Measurements from ENCODE around the gene TBC1D4.

The TBC1D4 gene, protein sequence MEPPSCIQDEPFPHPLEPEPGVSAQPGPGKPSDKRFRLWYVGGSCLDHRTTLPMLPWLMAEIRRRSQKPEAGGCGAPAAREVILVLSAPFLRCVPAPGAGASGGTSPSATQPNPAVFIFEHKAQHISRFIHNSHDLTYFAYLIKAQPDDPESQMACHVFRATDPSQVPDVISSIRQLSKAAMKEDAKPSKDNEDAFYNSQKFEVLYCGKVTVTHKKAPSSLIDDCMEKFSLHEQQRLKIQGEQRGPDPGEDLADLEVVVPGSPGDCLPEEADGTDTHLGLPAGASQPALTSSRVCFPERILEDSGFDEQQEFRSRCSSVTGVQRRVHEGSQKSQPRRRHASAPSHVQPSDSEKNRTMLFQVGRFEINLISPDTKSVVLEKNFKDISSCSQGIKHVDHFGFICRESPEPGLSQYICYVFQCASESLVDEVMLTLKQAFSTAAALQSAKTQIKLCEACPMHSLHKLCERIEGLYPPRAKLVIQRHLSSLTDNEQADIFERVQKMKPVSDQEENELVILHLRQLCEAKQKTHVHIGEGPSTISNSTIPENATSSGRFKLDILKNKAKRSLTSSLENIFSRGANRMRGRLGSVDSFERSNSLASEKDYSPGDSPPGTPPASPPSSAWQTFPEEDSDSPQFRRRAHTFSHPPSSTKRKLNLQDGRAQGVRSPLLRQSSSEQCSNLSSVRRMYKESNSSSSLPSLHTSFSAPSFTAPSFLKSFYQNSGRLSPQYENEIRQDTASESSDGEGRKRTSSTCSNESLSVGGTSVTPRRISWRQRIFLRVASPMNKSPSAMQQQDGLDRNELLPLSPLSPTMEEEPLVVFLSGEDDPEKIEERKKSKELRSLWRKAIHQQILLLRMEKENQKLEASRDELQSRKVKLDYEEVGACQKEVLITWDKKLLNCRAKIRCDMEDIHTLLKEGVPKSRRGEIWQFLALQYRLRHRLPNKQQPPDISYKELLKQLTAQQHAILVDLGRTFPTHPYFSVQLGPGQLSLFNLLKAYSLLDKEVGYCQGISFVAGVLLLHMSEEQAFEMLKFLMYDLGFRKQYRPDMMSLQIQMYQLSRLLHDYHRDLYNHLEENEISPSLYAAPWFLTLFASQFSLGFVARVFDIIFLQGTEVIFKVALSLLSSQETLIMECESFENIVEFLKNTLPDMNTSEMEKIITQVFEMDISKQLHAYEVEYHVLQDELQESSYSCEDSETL (N-terminal part only)

DNA sequence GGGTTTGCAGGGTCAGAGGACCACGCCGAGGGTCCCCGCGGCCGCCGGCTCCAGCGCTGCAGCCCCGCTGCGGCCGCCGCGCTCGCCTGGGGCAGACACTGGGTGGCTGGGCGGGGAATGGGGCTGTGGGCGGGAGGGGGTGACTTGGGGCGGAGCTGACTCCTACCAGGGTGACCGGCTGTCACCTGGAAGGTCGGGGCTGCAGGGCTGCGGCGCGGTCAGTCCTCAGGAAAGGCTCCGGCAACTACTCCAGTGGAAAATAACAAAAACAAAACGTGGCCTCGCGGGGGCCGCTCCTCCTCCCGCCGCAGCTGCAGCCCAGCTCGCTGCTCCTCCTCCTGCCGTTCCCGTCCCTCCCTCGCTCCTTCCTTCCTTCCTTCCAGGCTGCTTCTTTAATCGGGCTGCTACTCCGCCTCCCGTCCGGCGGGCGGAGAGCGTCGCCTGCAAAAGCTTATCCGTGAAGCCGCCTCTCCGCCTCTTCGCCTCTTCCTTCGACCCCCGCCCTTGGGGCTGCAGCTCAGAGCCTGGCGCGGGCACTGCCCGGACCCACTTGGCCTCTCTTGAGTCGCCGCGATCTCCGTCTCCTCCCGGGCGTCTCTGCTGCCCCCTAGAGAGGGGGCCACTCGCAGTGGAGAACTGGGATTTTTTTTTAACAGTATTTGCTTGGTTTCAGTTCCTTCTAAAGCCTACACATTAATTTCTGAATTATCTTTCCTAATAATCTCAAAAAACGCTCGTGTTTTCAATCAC lies at the start of gene TBC1D4:
TSS of gene TBC1D4 (minus strand) at position 100 of the 750 bp plus-strand sequence. CDS start 402 bp downstream, outside the sequence.
- in situ Hi-C loops (cut with MboI; ENCODE audit: low sequenced_read_pairs): no loop called here

DNA sequence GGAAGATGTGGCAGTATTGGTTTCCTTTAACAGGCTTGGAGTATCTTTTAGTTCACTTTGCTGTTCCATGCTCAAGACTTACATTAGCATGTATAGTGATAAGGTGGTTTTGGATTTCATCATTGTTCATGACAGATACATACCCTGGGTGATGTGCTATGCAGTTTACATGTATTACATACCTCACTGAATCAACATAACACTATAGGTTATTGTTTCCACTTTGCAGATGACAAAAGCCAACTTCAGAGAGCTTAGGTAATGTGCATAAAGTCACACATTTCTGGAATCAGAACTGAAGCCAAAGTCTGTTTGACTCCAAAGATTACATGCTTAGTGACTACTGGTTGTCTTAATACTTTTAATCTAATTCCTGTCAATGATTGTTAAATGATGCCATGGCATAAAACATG lies 48.6 kb upstream of the TBC1D4 start:
- in situ Hi-C loops (cut with MboI; ENCODE audit: low sequenced_read_pairs): no loop called here

DNA sequence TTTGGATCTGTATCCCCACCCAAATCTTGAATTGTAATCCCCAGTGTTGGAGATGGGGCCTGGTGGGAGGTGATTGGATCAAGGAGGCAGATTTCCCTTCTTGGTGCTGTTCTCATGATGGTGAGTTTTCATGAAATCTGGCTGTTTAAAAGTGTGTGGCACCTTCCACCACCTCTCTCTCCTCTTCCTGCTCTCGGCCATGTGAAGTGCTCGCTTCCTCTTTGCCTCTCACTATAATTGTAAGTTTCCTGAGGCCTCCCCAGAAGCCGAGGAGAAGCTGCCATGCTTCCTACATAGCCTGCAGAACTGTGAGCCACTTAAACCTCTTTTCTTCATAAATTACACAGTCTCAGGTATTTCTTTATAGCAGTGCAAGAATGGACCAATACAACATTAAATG lies 40.0 kb upstream of the TBC1D4 start:
- in situ Hi-C loops (cut with MboI; ENCODE audit: low sequenced_read_pairs): no loop called here

DNA sequence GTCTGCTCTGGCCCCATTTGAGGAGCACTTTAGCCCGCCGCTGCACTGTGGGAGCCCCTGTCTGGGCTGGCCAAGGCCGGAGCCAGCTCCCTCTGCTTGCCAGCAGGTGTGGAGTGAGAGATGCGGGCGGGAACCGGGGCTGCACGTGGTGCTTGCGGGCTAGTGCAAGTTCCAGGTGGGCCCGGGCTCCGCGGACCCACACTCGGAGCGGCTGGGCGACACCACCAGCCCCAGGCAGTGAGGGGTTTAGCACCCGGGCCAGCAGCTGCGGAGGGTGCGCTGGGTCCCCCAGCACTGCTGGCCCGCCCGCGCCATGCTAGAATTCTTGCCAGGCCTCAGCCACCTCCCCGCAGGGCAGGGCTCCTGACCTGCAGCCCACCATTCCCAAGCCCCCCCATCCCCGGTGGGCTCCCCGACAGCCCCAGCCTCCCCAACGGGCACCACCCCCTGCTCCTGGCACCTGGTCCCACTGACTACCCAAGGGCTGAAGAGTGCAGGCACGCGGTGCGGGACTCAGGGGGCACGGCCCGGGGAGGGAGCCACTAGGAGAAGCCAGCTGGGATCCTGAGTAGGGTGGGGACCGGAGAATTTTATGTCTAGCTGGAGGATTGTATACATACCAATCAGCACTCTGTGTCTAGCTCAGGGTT lies 36.6 kb upstream of the TBC1D4 start:
- in situ Hi-C loops (cut with MboI; ENCODE audit: low sequenced_read_pairs): no loop called here

DNA sequence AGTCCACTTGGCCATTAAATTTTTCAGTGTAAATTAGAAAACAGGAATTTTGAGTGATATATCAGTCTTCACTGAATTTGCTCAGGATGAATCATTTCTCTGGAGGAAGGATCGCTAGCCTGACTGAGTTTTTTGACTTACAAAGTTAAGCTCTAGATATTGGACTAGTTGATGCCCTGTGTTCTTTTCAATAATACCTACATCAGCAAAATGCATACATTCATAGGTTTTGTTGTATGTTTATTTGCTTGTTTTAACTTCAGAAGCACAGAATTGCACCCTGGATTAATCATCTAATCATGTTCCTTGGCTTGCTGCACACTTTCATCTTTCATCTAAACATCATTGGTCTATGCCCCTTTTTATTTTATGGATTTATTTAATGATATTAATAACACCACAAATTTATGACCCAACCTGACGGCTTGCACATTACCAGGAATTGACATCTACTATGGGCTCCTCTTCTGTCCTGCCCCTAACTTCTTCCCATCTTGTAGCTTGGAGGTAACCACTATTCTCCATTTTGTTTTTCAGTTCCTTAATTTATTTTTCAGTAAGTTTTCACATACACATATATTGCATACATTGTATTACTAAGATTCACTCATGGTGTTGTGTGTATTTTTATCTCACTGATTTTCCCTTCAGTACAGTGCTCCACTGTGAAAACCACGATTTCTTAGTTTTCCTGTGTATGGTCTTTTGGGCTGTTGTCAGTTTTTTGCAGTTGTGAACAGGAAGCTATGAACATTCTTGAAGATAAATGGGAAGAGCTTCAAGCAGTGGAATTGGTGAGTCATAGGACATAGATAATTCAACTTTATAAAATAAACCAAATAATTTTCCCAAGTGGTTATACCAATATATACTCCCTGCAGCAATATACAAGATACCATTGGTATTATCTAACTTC lies 32.4 kb upstream of the TBC1D4 start:
- in situ Hi-C loops (cut with MboI; ENCODE audit: low sequenced_read_pairs): no loop called here

DNA sequence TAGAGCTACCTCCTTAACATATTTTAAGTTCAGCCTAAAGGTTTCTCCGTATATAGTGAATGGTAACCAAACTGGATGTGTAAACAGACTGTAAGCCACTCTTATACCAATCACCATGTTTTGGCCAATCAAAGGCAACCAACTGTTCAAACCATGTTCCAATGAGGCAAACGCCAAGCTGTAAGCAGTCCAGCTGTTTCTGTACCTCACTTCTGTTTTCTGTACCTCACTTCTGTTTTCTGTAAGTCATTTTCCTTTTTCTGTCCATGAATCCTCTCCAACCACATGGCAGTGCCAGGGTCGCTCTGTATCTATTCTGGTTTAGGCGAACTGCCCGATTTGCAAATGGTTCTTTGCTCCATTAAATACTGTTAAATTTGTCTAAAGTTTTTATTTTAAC lies 31.3 kb upstream of the TBC1D4 start:
- in situ Hi-C loops (cut with MboI; ENCODE audit: low sequenced_read_pairs): no loop called here

DNA sequence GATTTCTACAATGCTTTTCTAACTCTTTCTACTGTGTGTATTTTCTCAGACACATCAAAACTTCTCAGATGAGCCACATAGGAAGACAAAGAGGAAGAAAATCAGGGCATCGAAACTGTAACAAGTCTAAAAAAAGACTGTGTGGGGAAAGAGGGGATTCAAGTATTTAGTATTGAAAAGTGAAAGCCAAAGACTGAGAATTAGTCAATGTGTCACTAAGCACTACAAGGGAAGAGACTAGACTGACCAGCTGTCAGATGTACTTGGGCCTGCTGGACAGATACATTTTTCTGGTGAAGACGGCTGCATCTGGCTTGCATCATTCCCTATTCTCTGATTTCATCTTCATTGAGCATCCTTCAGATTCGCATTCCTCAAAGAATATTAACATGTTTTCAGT lies 30.3 kb upstream of the TBC1D4 start:
- in situ Hi-C loops (cut with MboI; ENCODE audit: low sequenced_read_pairs): no loop called here

DNA sequence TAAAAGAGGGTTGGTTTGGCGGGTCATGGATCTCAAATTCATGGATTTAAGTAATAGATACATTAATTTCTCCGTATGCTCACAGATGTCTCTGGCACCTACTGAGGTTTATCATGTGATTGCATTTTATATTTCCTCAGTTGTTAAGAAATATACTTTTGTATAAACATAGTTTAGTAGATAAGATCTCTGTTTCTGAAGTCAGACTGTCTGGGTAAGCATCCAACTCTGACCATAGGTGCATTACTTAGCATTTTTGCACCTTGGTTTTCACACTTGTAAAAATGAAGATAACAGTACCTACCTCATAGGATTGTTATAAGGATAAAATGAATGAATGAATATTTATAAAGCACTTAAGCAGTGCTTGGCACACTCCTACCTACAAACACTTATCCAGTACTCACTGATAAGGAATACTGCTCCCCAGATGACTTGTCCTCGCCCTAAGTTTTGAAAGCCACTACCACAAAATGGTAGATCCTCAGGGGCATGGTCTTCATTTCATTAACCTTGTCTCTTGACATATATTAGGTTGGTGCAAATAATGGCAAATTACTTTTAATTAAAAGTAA lies 29.2 kb upstream of the TBC1D4 start:
- in situ Hi-C loops (cut with MboI; ENCODE audit: low sequenced_read_pairs): no loop called here

DNA sequence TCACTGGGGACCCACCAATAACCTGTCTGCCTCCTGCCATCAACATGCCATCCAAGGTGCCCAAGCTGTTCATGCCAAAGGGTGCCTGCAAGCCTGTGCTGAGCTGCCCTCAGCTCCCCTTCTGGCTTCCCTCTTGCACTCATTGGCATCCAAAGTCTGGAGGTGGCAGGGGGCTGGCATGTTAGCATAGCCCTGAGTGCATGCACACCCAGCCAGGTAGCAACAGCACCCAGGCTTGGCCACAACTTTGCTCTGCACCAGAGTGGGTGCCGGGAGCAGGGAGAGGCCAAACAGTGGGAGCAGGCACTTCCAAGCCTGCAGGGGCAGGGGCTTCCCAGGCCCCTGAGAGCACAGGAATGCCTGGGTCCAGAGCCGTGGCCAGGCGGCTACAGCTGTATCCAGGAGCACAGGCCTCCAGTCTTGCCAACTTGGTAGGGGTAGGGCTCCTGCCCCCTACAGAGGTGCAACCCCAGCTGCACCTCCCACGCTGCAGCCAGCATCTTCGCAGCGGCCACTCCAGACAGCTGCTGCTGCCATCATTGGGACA lies 26.1 kb upstream of the TBC1D4 start:
- in situ Hi-C loops (cut with MboI; ENCODE audit: low sequenced_read_pairs): no loop called here

DNA sequence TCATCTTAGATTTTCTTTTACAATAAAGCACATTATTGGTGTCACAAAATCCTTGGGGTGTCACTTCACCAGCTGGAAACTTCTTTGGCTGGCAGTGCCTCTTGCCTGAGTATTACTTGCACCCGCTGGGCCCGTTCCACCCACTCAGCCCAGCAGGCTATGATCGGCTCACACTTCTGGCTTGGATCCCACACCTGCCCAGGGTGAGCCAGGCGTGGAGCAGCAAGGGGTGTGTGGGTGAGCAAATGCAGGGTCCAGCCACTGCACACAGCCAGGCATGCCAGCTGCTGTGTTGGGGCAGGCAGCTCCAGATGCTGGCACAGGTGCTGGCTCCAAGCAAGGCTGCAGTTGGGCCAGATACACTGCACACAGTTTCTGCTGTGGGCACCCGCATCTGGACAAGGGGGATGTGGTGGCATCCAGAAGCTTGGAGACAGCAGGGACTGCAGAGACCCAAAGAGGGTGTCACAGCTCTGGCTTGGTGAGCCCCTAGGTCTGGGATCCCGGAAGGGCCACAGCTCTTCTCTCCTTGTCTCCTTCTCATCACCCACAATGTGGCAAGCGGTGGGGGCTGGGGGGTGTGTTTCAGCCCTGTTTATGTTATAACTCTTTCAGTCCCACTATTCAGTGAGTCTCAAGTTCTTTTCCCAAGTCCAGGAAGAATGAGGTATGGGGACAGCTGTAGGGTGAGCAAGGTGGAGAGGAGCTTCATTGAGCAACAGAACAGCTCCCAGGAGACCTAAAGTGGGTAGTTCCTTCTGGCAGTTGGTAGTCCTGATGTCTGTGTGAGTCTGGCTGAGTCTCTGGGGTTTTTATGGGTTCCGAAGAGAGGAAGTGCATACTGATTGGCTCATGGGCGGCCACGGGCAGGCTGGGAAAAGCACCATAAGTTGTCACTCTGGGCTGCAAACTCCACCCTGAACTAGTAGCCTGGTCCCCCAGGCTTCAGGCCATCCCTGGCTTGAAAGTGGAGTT lies 25.3 kb upstream of the TBC1D4 start:
- in situ Hi-C loops (cut with MboI; ENCODE audit: low sequenced_read_pairs): no loop called here

DNA sequence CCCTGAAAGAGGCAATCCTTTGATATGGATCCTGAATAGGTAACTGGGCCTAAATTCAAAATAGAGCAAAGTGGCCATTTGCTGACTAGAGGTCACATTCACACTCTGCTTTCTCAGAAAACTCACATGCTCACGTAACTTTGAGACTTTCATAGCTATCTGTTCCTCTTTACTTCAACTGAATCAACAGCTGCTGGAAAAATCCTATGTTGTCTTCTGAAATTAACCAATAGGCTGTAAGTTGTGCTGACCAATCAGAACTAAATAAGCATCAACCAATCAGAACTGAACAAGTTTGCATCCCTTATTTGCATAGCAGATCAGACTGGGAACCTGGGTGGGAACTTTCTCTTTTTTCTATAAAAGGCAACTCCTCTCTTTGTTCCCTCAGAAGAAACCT lies 24.0 kb upstream of the TBC1D4 start:
- in situ Hi-C loops (cut with MboI; ENCODE audit: low sequenced_read_pairs): no loop called here

DNA sequence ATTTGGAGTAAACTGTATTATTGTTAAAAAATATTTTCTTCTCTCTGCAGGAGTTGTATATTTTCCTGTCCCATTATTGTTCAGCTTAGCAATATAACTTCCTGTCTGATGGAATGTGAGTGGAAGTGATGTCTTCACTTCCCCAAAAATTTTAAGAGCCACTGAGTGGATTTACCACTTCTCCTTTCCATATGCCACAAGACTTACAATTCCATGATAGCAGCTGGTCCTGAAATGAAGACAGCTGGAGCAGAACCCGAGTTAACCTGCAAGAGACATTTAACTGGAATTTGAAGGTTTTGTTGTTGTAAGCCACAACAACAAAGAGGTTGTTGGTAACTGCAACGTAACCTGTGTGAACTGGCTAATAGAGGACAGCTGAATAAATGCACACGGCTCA lies 23.4 kb upstream of the TBC1D4 start:
- in situ Hi-C loops (cut with MboI; ENCODE audit: low sequenced_read_pairs): no loop called here

DNA sequence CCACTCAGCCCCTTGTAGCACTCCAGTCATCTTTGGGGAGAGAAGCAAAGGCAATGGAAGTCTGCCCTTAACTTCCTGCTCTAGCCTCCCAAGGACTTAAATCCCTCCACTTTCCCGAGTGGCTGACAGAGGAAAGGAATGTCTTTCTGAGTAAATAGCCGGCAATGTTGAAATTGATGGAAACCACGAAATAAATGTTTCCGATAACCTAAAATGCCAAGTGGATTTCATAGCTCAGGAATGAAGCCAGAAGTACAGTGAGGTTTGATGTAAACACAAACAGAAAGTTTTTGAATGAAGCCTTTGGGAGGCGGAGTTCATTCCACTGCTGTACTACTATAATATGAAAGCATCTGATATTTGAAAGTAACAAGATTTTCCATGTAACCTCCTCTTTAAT lies 14.0 kb upstream of the TBC1D4 start:
- in situ Hi-C loops (cut with MboI; ENCODE audit: low sequenced_read_pairs): no loop called here

DNA sequence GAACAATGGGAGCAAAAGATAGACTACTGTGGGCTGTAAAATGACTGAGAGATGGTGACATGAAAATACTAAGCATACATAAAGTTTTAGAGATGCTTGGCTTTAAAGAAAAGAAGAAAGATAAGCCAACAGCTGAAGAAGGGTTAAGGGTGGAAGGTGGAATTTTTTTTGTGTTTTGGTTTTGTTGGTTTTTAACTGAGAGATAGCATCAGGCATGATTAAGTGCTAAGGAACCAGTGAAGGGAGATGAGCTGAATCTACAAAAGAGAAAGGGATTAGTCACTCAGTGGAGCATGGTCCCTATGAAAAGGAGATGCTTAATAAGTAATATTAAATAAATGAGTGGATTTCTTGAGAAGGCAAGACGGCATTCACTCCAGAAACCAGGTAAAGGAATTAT lies 12.5 kb upstream of the TBC1D4 start:
- in situ Hi-C loops (cut with MboI; ENCODE audit: low sequenced_read_pairs): no loop called here

DNA sequence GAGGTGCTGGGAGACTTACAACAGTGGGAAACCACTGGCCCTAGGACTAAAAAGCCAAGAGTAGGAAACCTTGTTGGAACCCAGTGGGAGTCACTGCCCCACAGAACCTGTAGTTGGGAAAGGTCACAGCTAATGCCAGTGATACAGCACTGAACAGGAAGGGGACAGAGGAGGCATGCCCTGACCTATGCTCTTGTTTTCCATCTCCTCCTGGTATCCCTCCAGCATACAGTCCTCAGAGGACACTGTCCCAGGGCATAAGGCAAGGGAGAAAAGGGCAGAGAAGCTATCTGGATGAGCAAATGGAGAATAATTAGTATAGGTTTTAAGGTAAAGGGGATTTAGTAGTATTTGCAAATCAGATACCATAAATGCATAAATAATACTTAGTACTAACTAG lies 11.2 kb upstream of the TBC1D4 start:
- in situ Hi-C loops (cut with MboI; ENCODE audit: low sequenced_read_pairs): no loop called here

DNA sequence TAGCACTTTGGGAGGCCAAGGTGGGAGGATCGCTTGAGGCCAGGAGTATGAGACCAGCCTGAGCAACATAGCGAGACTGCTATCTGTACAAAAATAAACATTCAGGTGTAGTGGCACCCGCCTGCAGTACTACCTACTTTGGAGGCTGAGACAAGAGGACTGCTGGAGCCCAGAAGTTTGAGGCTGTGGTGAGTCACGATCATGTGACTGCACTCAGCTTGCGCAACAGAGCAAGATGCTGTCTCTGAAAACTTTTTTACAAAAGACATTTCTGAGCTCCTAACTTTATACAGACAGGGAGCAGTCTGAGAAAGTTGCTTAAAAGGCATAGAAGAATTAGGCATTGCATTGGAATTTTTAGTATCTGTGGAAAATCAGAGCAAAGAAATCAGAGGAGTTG lies 10.4 kb upstream of the TBC1D4 start:
- in situ Hi-C loops (cut with MboI; ENCODE audit: low sequenced_read_pairs): no loop called here

DNA sequence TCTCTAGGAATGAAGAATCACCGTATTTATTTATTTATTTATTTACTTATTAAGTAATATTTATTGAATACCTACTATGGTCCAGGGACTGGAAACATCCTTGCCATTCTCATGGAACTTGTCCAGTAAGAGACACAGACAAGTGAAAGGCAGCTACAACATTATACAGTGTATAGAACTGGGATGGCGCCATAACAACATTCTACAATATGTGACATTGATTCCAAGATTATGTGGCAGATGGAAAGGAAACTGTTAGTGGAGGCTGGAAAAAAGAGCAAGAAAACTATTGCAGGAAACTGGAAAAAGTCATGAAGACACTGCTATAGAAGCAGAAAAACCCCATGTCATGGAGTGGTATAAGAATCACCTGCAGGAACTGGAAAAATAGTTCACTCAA lies 9.4 kb upstream of the TBC1D4 start:
- in situ Hi-C loops (cut with MboI; ENCODE audit: low sequenced_read_pairs): no loop called here

Measured in hTERT RPE-1 (cell line).